ENCODE data around the gene CLEC4G.

DNA sequence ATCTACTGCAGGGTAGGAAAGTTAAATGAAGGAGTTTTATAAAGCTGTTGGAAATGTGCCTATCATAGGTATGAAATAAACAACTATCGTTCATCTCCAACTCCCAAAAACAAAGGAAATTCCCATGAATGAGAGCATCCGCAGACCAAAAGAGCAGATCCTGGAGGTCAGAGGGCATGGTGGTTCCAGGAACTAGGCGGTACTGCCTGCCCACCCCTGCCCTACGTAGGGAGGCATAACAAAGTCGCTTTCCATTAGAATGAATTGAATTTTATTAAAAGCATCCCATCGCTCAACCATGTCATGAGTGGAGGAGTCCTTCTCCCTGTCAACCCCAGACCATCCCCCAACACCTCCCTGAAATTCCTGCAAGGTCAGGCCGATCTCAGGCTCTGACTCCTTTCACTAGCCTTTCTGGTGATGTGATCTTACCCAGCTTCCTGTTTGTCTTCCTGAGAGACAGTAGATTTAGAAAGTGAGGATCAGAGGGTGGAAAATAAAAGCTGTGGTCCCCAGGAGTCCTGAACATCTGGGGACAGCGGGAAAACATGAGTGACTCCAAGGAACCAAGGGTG lies 30.9 kb upstream of the CLEC4G start, which contains the start of gene CLEC4M:
- TF ChIP-seq, protein P1, sequence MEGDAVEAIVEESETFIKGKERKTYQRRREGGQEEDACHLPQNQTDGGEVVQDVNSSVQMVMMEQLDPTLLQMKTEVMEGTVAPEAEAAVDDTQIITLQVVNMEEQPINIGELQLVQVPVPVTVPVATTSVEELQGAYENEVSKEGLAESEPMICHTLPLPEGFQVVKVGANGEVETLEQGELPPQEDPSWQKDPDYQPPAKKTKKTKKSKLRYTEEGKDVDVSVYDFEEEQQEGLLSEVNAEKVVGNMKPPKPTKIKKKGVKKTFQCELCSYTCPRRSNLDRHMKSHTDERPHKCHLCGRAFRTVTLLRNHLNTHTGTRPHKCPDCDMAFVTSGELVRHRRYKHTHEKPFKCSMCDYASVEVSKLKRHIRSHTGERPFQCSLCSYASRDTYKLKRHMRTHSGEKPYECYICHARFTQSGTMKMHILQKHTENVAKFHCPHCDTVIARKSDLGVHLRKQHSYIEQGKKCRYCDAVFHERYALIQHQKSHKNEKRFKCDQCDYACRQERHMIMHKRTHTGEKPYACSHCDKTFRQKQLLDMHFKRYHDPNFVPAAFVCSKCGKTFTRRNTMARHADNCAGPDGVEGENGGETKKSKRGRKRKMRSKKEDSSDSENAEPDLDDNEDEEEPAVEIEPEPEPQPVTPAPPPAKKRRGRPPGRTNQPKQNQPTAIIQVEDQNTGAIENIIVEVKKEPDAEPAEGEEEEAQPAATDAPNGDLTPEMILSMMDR (IDR thresholded peaks at IDR 0.05) = no peak
- no peak for TF ChIP-seq POLR2A (IDR thresholded peaks at IDR 0.05)
